ENCODE measurements around the gene EXOSC2. TPM values are rescaled to one million over a fixed set of nuclear protein-coding genes. Genes with fewer than 3 reads are reported as not detected.
"Not testable (repeated sequence)": the region's sequence is repeated elsewhere in the genome, so short reads cannot be mapped to it uniquely, and the experiment has no call there.

EXOSC2 gene
- polyA plus RNA-seq, 12 donors, result 21.6 to 35.6 (median 25.5) TPM; not detected in 1

DNA sequence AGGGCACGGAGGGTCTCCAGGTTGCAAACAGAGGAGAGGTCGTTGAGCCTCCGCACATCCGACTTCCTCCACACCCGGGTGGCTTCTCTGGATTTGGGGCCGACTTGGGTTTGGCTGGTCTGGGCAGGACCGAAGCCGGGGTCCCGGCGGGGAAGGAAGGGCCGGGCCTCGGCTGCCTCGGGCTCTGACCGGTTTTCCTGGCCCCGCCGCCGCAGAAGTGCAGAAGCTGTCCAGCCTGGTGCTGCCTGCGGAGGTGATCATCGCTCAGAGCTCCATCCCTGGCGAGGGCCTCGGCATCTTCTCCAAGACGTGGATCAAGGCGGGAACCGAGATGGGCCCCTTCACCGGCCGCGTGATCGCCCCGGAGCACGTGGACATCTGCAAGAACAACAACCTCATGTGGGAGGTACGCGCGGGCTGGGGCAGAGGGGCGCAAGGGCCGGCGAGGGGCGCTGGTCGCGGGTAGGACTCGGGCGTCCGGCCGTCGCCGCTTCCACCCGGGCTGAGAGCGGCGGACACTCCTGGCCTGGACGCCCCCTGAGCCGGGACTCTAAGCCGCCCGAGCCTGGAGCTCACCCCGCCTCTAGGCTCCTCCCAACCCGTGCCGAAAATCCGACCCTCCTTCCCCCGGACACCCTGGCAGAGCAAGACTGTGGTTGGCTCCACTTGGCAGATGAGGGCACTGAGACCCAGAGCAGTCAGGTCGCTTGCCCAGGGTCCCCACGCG lies 27.0 kb upstream of the EXOSC2 start:
- no peak for DNase-seq

DNA sequence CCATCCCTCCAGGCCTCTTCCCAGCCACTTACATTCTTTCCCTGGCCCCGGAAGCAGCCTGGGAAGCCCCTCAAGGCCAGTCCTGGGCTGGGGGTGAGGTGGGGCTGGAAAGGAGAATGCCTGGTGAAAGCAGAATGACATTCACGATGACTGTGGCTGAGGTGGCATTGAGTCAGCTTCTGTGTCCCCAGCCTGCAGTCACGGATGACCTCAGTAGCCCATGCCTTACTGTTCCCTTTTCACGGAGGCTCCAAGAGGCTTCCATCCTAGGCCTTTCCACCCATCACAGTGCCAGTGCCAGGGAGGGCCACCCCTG lies 26.5 kb upstream of the EXOSC2 start:
- DNase-seq, result no peak

DNA sequence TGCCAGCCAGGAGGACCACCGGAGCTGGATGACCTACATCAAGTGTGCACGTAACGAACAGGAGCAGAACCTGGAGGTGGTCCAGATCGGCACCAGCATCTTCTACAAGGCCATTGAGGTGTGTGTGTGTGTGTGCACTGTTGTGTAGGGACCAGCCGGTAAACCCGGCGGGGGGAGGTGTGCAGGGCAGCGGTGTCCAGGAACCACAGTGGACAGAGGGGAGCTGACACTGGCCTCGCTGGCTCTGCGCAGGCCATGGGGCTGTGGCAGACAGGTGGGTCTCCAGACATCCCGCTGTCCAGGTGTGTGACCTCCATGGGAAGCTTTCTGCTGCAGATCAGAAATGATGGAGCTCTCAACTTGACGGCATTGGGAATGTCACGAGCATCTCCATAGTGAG lies 25.4 kb upstream of the EXOSC2 start:
- DNase-seq, result no peak

DNA sequence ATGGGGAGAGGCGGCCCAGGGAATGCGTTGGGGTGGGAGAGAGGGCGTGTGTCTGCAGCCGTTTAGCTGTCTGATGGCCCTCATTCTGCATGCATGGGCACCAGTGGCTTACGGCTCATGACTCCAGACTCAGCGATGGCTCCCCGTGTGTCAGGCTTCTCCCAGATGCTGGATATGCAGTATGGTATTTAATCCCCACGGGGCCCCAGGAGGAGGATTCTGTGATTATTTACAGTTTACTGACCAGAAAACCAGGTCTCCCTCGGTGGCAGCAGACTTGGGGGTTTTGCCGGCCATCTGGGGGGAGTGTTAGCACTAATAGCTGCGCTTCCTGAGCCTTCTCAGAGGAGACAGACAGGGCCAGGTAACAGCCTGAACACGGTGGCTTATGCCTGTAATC lies 24.9 kb upstream of the EXOSC2 start:
- no peak for DNase-seq

DNA sequence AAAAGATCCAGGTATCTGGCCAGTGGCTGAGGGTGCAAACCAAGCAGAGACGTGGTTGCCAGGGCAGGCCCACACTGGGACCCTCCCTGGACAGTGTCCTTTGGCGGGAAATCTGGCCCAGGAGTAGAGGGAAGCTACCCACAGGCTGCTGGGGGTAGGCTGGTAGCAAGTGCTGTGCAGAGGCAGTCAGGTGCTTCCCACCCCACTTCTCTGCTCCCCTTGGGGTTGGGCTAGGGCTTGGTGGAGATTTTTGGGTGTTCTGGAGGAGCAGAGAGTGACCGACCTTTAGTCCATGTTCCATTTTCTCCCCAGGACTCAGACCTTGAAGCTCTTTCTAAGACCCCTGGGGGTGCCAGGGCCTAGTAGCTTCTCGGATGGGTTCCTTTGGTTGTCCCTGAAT lies 23.6 kb upstream of the EXOSC2 start:
- DNase-seq, result no peak

DNA sequence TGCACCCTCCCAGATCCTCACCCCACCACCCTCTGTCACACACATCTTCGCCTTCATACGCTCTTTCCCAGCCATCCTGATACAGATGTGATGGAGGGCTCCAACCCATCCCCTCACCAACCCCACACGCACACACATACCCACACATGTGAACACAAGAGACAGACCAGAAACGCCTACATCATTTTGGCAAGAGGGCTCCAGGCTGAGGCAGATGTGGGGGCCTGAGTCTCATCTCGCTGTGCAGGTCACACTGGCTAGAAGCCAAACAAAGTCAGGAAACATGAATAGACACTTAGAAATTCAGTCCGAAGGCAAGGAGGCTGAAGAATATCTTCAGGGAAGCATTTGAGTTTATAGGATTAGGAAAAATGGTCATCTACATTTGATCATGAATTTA lies 22.9 kb upstream of the EXOSC2 start:
- DNase-seq, result no peak

DNA sequence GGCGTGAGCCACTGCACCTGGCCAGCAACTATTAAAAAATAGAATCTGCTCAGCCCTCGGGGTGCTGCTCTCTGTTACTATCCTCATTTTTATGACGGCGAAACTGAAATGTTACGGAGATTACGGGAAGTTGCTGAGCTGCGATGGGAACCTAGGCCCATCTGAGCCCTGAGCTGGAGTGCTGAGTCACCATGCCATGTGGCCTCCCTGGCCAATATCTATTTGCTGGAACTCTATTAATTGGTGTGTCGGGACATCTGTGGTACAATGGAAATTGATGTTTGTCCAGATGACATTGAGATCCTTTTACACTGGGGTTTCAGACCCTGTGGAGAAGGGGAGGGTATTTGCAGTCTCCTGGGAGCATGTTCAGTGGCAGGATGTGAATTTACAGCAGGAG lies 21.1 kb upstream of the EXOSC2 start:
- DNase-seq, result no peak

DNA sequence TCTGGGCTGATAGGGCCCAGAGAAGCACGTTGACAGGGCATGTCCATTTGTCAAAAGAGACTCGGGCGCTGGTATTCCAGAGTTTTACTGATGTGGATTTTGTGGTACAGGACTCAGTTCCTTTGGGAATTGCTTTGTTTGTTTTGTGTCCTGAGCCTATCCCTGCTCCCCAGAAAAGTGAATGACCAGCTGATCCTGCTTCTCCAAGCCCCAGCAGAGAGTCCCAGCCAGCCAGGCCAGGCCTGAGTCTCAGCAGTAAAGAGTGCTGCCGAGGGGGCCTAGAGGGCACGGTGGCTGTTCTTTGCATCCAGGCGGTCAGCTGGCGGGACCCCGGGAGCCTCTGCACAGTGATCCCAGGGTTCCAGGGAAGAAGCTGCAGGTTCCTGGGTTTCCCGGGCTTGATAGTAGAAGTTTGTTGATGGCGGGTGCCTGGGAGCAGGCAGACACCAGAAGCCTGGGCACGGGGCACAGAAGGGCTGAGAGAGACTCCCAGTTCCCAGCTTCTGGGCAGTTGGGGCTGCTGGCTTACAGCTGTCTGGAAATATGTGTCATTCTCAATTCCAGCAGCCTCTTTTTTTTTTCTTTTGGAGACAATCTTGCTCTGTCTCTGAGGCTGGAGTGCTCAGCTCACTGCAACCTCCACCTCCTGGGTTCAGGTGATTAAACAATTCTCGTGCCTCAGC lies 20.5 kb upstream of the EXOSC2 start:
- no peak for DNase-seq

DNA sequence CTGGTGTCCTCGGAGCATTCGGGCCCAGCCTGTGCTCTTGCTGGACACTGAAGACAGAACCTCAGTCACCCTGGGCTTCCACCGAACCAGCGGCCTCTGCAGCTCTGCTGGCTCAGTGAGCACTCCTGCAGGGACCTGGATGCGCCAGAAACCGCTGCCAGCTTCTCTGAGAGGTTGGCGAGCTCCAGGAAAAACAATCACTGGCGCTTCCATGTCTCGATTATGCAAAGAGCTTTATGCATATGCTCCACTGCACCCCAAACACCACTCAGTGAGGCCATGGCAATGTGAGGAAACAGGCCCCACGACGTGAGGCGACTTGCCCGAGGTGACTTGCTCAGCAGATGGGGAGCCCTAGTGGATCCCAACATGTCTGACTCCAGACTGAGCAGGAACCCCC lies 18.2 kb upstream of the EXOSC2 start:
- no peak for DNase-seq

DNA sequence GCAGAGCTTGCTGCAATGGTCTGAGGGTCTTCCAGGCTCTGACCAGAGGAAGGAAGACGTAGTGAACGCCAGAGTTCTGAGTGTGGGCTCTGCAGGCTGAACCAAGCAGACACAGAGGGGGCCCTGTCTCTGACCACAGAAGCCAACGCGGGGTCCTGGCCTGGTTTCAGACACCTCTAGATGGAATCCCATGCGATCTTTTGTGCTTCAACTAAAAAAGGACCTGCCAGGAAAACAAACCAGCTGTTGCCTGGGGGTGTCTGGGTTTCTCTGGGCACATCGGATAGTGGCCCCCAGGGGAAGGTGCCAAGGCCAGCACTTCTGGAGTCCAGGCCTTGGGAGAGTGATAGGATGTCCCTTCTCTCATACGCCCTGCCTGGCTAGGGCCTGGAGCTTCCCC lies 16.3 kb upstream of the EXOSC2 start:
- no peak for DNase-seq

DNA sequence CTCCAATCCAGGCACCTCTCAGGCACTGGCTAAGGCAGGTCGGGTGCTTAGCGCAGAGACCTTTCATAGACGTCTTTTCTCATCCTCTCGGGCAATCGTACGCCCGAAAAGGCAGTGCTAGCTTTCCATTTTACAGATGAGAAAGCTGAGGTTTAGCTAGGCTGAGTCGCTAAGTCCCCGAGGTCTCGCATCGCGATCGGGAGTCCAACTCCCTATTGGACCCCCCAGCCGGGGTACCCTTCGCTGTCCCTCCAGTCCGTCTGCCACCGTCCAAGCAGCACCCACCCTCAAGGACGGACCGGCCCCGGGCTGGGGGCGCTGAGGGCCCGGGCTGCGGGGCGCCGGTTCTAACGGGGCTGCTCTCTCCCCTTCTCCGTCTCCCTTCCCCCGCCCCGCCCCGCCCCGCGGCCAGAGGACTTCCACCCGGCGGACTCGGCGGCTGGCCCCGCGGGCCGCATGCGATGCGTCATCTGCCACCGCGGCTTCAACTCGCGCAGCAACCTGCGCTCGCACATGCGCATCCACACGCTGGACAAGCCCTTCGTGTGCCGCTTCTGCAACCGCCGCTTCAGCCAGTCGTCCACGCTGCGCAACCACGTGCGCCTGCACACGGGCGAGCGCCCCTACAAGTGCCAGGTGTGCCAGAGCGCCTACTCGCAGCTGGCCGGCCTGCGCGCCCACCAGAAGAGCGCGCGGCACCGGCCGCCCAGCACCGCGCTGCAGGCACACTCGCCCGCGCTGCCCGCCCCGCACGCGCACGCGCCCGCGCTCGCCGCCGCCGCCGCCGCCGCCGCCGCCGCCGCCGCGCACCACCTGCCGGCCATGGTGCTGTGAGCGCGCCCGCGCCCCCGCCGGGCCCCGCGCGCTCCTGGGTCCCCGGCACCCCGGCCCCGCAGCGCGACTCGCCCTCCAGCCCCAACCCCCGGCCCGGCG lies 12.5 kb upstream of the EXOSC2 start:
- DNase-seq, result peak; percentile 49

DNA sequence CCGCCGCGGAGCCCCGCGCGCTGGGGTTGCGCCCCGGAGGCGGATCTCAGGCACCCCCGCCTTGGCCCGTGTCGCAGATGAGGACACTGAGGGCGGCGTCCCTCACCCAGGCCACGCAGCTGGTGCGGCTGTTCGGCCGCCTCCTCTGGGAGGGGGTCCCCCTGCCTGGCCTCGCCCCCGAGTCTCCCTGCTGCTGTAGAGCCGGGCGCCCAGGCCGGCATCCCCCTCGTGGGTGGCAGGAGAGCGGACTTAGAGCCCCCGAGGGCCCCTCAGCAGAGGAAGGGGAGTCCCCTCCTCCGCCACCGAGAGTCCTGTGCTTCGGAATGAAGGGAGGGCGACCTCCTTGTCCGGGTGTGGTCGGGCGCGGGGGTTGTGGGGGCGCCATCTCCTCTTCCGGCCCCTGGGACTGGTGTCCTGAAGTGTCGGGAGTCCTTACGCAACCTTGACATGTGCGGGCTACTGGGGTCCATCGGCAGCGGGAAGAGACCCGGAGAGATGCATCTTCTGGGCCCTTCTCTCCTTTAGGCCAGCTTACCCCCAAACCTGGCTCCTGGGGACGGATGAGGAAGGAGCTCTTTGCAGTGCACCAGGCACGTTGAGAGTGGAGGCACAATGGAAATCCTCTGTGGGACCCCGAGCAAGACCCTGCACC lies 11.7 kb upstream of the EXOSC2 start:
- DNase-seq, result no peak

DNA sequence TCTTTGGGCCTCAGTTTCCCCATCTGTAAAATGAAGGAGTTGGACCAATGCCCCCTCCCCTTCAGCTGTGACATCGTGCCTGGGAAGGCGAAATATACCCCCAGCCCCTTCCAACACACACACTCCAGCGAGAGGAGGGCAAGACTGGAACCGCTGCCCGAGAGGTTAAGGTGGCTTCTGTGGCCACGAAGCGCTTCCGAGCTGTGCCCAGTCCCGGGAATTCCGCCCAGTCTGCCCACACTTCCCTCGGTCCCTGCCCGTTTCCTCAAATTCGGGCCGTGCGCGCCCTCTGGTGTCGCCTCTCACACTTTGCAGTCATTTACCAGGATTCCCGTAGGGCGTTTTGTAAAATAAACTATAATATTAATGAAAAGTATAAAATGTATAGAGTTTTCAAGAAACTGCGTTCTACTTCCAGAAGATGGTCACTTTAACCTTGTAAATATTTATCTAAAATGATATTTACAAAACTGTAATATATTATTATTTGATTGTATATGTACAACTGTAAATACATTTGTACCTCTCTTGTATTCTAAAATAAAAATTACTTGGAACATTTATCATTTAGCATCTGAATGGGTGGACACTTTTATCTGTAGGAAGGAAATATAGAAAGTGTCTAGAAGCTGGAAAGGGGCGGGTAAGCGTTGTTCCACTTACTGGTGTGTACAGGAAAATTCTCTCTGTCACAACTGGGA lies 11.0 kb upstream of the EXOSC2 start:
- DNase-seq, result peak; percentile 65

DNA sequence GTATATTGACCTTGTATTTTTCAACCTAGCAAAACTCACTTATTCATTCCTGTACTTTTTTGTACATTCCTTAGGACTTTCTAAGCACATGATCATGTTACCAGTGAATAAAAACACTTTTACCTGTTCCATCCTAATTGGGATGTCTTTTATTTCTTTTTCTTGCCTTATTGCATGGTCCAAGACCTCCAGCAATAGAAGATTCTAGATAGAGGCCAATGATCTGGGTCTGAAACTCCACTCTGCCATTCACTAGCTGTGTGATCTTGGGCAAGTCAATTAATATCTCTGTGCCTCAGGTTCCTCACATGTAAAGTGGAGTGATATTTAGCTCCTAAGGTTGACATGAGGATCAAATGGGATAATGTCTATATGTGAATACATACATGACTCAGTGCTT lies 8.5 kb upstream of the EXOSC2 start:
- DNase-seq, result no peak

DNA sequence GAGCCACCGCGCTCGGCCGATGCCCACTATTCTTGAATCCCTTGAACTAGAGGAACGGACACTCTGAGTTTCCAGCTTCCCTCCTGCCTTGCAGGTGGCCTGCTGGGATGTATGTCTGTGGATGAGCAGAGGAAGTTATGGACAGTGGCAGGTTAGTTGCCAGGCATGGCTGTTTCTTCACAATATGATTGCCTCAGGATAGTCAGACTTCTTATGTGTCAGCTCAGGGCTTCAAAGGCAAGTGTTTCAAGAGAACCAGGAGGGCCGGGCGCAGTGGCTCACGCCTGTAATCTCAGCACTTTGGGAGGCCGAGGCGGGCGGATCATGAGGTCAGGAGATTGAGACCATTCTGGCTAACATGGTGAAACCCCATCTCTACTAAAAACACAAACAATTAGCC lies 7.6 kb upstream of the EXOSC2 start:
- DNase-seq, result not testable (repeated sequence)

DNA sequence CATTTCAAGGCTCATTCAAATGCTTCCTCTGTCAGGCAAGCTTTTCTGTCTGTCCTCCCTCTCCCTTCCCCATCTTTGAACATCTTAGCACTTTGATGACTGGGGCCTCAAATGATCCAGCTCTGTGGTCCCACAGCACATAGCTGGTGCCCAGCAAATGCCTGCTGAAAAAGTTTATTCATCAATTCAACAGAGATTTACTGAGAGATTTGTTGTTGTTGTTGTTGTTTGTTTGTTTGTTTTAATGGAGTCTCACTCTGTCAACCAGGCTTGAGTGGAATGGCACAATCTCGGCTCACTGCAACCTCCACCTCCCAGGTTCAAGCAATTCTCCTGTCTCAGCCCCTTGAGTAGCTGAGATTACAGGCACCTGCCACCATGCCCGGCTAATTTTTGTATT lies 6.0 kb upstream of the EXOSC2 start:
- DNase-seq, result no peak

DNA sequence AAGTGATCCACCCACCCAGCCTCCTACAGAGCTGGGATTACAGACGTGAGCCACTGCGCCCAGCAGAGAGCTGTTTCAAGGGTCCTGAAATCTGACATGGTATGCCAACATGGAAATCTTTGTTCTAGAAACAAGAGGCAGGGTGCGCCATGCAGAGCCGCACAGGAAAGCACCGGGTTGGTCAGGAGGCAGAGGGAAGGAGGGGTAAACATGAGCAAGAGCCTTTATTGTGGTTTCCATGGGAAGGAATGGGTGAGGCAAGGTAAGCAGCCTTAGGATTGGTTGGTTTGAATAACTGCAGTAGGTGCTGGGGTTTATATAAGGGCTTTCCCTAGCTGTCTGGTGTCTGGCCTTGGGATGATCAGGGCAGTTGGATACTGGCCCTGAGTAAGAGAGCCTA lies 5.5 kb upstream of the EXOSC2 start:
- no peak for DNase-seq

DNA sequence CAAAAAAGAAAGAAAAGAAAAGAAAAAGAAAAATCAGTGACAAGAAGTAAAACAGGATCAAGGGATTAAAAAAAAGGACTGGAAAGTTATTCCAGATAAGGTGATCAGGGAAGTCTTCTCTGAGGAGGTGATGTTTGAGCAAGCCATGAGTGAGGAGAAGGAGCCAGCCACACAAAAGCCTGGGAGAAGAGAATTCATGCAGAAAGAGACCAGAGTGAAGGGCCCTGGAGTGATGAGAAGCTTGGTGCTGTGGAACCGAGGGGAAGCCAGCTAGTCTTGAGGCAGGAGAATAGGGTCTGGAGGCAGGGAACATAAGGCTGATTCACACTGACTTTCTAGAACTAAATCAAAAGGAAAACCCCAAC lies 4.0 kb upstream of the EXOSC2 start:
- DNase-seq, result no peak

DNA sequence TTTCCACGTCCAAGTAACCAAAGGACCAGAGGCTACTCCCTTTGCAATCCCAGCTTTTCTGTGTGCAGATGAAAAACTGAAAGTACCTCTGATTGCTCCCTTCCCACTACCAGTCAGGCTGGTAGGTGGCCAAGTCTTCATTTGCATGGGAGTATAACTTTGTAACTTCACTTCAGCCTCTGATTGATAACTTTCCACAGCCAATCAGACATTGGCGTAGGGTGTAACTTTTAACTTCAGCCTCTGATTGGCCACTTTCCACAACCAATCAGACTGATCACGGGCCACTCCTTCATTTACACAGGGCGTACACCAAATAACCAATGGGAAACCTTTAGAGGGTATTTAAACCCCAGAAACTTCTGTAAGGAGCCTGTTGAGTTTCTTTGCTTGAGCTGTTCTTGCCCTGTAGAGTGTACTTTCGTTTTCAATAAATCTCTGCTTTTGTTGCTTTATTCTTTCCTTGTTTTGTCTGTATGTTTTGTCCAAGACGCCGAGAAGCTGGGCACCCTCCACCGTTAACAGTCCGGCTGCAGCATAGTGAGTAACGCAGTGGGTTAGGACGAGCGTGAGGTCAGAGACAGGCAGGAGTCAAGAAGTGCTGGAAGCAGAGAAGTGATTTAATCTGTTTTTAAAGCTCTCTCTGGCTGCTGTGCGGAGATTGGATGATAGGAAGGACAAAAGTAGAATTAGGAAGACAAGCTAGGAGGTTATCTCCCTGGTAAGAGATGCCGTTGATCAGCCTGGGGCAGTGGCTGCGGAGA lies 3.5 kb upstream of the EXOSC2 start:
- DNase-seq, result peak; percentile 83

DNA sequence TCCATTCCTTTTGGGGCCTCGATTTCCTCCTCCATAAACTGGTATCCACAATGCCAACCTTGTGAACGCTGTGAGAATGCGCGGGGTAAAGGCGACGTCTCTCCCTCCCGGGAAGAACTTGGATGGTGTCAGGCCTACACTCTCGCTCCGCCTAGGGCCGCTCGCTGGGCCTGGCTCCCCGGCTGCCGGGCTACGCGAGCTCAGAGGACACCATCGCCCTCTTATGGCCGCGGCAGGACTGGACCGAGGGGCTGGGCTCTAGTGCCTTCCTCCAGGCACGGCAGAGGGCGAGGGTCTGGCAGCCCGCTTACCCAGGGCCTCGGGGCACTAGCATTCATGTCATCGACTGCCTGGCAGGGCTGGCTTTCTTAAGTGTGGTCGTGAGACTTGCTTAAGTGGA lies 1.3 kb upstream of the EXOSC2 start:
- no peak for DNase-seq

DNA sequence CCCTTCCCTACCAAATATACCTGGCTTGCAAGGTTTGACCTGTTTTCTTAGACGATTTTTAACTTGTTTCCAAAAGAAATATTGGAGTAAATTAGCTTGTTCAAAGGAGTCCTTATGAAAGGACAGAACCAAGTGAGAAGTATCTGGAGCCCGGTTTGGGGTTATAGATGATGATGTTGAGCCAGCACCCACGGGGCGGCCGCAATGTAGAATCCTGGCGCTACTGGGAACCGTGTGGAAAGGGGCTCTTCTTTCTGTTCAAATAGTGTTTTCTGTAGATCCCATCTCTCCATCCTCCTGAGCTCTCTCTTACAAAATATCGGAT lies 517 bp upstream of the EXOSC2 start:
- DNase-seq, result no peak

All from muscle of arm (tissue), 12 donors.